KOPT-K1 (cell line): ENCODE measurements around the gene FABP7.

Experiments used
- H3K27ac ChIP-seq: fragments of 200-600 bp; sonication (generic); 2 replicates; pipeline ENCODE4 v1.5.1; 2016; ENCODE audit warnings: antibody characterized with exemption, mild to moderate bottlenecking, low read depth, low read length; ENCODE audit not compliant: poor library complexity, severe bottlenecking
- H3K36me3 ChIP-seq: fragments of 200-600 bp; sonication (generic); 2 replicates; pipeline ENCODE4 v1.5.1; 2017; ENCODE audit warnings: antibody characterized with exemption, mild to moderate bottlenecking, low read length, moderate library complexity; ENCODE audit not compliant: insufficient read depth
- H3K9me3 ChIP-seq: fragments of 200-600 bp; sonication (generic); 2 replicates; pipeline ENCODE4 v1.5.1; 2017; ENCODE audit warnings: antibody characterized with exemption, low read length, mild to moderate bottlenecking; ENCODE audit not compliant: insufficient read depth, poor library complexity, severe bottlenecking

The FABP7 gene

DNA sequence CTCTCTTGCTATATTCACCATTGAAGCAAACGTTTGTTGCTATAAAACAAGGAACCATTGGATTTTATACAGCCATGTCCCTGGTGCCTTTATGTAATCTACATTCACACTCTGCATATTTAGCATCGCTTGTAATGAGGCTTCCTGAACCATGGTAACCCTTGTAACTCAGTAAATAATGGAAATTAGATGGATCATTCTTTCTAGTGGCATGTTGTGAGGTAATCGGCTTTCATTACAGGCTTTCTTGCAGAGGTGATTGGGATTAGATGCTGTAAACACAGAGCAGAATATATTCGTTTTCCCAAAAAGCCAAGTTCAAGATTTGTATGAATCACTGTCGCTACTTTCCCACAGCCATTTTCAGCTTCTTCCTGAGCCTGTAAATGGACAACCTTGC, 45.6 kb downstream of the FABP7 start:
- H3K36me3 ChIP-seq: no peaks in the 10 kb centered on the region
- H3K27ac ChIP-seq: no peak overlapping the region
- H3K9me3 ChIP-seq: no peaks in the 10 kb centered on the region

DNA sequence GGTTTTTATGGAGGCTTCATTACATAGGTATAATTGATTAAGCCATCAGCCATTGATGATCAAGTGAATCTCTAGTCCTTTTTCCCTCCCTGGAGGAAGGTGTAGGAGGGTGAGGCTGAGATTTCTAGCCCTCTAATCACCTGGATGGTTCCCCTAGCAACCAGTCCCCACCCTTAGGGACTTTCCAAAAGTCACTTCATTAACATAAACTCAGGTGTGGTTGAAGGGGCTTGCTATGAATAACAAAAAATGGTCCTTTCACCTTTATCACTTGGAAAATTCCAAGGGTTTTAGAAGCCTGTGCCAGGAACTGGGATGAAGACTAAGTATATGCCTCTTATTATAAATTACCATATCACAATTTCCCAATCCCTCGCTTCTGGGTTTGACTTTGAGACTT, 49.9 kb downstream of the FABP7 start:
- Histone ChIP-seq H3K9me3 (no peaks in the 10 kb centered on the region), H3K36me3 (no peaks in the 10 kb centered on the region), H3K27ac (no peak overlapping the region)

DNA sequence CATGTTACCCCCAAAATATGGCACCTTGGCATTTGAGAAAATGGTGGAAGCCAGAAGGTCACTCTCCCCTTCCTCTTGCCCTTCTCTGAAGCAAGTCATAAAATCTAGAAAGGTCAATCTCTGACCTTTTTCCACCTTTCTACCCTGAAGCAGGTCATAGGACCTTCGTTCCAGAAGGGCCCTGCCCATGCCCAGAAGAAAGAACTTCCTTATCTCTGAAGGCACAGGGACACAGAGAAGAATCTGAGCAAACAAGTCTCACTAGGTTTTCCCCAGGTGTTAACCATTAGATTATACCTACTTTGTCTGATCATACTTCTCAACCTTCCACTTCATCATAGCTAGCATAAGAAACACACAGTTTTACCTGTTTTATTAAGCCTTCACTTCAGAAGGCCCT, 52.0 kb downstream of the FABP7 start:
- no peaks in the 10 kb centered on the region for H3K36me3 ChIP-seq
- H3K27ac ChIP-seq: no peak overlapping the region
- H3K9me3 ChIP-seq: no peaks in the 10 kb centered on the region

DNA sequence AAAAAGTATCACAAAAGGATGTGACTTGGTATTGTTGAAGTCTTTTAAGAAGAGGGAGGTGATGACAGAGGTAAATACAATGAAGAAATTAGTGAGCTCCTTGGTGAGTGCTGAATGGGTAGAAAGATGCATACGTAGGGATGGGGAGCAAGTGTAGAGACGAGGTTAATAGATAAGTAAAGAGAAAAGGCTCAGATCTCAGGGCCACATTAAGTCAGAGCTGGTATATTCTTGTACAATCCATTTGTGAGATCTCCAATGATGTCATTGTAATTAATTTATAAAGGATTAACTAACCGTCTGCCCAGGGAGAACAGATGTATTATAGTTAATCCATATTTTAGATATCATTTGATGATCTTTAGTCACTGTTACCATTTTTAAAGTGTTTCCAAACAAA, 52.9 kb downstream of the FABP7 start:
- Histone ChIP-seq H3K9me3 (no peaks in the 10 kb centered on the region), H3K36me3 (no peaks in the 10 kb centered on the region), H3K27ac (no peak overlapping the region)

DNA sequence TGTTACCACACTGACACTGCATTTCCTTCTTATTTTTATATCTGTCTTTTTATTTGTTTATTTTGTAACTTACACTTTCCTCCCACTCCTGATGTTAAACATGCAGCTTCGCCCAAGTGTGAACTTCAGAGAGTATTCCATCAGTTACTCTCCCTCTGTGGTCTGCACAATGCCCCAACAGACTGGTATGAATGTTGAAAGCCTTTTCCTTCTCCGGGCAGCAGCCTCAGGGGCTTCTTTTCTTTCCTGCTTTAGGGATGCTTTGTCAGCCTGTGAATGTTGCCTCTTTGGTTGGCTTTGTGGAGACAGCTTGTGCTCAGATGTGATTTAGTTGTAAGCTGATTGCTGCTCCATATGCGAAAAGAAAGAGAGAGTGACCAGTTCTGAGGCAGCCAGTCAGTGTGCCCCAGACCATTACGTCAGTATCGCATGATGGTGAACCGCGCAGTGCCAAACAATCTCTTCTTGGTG, 53.5 kb downstream of the FABP7 start:
- H3K36me3 ChIP-seq: no peaks in the 10 kb centered on the region
- H3K9me3 ChIP-seq: no peaks in the 10 kb centered on the region
- no peak overlapping the region for H3K27ac ChIP-seq
